PC-3 (cell line): Measurements from ENCODE around the gene ASB18. TPM values are rescaled to one million over a fixed set of nuclear protein-coding genes. Genes with fewer than 3 reads are reported as not detected.

Experiments
- ATAC-seq: fragments of 200-7000 bp; cut with Tn5 transposase; 2 replicates; pipeline ENCODE4 v1.9.1; 2020; ENCODE audit warnings: mild to moderate bottlenecking, moderate library complexity
- BruUV-seq: library from RNA; stranded (reverse); fragments of 400-500 nt; replicated peaks from 2 replicates; lab custom pipeline; 2021; lab: Mats Ljungman, UMichigan
- CTCF ChIA-PET: fragments of 300-600 bp; sonication (Branson Sonifier 250); formaldehyde crosslinking; loops from one replicate; lab custom pipeline; 2022; ENCODE audit warnings: antibody characterized with exemption; lab: Charles Lee
- POLR2A ChIA-PET: fragments of 300-600 bp; sonication (Branson Sonifier 250); formaldehyde crosslinking; loops from one replicate; lab custom pipeline; 2022; ENCODE audit warnings: antibody characterized with exemption; ENCODE audit not compliant: unreplicated experiment; lab: Charles Lee
- DNase-seq: peaks from one replicate; pipeline ENCODE4 v3.0.0-alpha.2; 2015
- H2AFZ ChIP-seq: fragments of 300-600 bp; sonication (generic); 2 replicates; pipeline ENCODE4 v1.6.0; 2016; ENCODE audit warnings: antibody characterized with exemption, low read length
- H3F3A ChIP-seq: fragments of 300-600 bp; sonication (generic); one replicate; pipeline ENCODE4 v1.6.0; 2017; ENCODE audit warnings: antibody characterized with exemption, low read length, control low read depth, mild to moderate bottlenecking; ENCODE audit not compliant: unreplicated experiment
- H3K27ac ChIP-seq: fragments of 300-600 bp; sonication (generic); 2 replicates; pipeline ENCODE4 v1.5.1; 2016; ENCODE audit warnings: mild to moderate bottlenecking, low read length
- H3K27me3 ChIP-seq: fragments of 300-600 bp; sonication (generic); 2 replicates; pipeline ENCODE4 v1.6.1; 2016; ENCODE audit warnings: low read length, mixed read lengths
- H3K36me3 ChIP-seq: fragments of 300-600 bp; sonication (generic); 2 replicates; pipeline ENCODE4 v1.6.1; 2016; ENCODE audit warnings: low read depth, mixed run types, low read length, mixed read lengths
- H3K4me1 ChIP-seq: fragments of 300-600 bp; sonication (generic); 2 replicates; pipeline ENCODE4 v1.5.1; 2016; ENCODE audit warnings: low read length; ENCODE audit not compliant: insufficient read depth
- H3K4me2 ChIP-seq: fragments of 300-600 bp; sonication (generic); 2 replicates; pipeline ENCODE4 v1.6.0; 2016; ENCODE audit warnings: low read length
- H3K4me3 ChIP-seq: fragments of 300-600 bp; sonication (generic); 2 replicates; pipeline ENCODE4 v1.5.1; 2016; ENCODE audit warnings: mild to moderate bottlenecking, low read length, mixed read lengths
- H3K79me2 ChIP-seq: fragments of 300-600 bp; sonication (generic); 2 replicates; pipeline ENCODE4 v1.6.1; 2017; ENCODE audit warnings: low read length, mixed read lengths
- H3K9ac ChIP-seq: fragments of 300-600 bp; sonication (generic); 2 replicates; pipeline ENCODE4 v1.6.0; 2016; ENCODE audit warnings: mild to moderate bottlenecking, low read length
- H3K9me2 ChIP-seq: fragments of 300-600 bp; sonication (generic); replicated peaks from 2 replicates; pipeline ENCODE4 v1.6.1; 2016; ENCODE audit warnings: mixed run types, low read length, mixed read lengths
- H3K9me3 ChIP-seq: fragments of 300-600 bp; sonication (generic); 2 replicates; pipeline ENCODE4 v1.6.1; 2016; ENCODE audit warnings: low read length, mixed read lengths
- H4K20me1 ChIP-seq: fragments of 300-600 bp; sonication (generic); 2 replicates; pipeline ENCODE4 v1.6.1; 2016; ENCODE audit warnings: low read length, mixed read lengths
- EZH2 ChIP-seq: fragments of 300-600 bp; sonication (generic); IDR thresholded peaks from one replicate; pipeline ENCODE4 v1.6.1; 2017; ENCODE audit warnings: antibody characterized with exemption, mild to moderate bottlenecking, low read length; ENCODE audit not compliant: unreplicated experiment
- EZH2phosphoT487 ChIP-seq: fragments of 300-600 bp; sonication (generic); IDR thresholded peaks from 2 replicates; pipeline ENCODE4 v1.6.1; 2018; ENCODE audit warnings: mild to moderate bottlenecking, antibody characterized with exemption, low read length, borderline replicate concordance
- intact Hi-C: fragments of 100-400 bp; cut with micrococcal nuclease; formaldehyde crosslinking; loops from 2 replicates; pipeline ENCODE4 v1.9.0; 2023
- total RNA-seq: library from RNA; depleted of rRNA; stranded (reverse); fragments of >200 nt; gene quantifications from 2 replicates; pipeline ENCODE4 v1.2.3, GENCODE V29; 2014
- TF ChIP-seq, protein P1 (sequence below): fragments of 300-600 bp; sonication (generic); conservative IDR thresholded peaks from 2 replicates; pipeline ENCODE4 v1.5.1; 2017; ENCODE audit warnings: antibody characterized with exemption, low read depth, mild to moderate bottlenecking, low read length

ASB18 gene
- total RNA-seq, 1 experiment from 2014 or later = 0.15 TPM

DNA sequence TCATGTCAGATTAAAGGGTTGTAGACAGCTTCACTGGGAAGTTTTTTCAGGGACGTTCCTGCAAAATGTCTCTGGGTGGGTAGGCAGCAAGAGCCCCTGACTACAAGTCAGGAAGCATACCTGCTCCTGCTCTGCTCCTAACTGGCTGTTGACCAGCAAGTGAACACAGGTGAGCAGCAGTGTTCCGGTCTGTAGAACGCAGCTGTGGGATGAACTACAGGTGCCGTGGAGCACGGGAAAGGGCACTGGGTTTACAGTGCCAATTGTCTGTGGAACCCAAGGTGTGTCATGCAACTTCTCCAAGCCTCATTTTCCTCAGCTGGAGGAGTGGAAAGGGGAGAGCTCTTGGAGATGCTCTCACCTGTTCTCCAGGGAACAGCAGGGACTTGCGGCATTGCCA lies 6.6 kb downstream of the ASB18 start:
- H3K4me1 ChIP-seq = no peaks in the 10 kb centered on the region
- no peak for TF ChIP-seq EZH2
- H3K4me3 ChIP-seq = no peak overlapping the region
- H3F3A ChIP-seq = no peaks in the 10 kb centered on the region
- POLR2A ChIA-PET = no interaction called here
- no peak overlapping the region for H3K9ac ChIP-seq
- H2AFZ ChIP-seq = no peak overlapping the region
- H3K4me2 ChIP-seq = no peak overlapping the region
- ATAC-seq (no peak), DNase-seq (no peak)
- intact Hi-C loops = no loop called here
- H3K79me2 ChIP-seq = no peaks in the 10 kb centered on the region
- CTCF ChIA-PET = no interaction called here
- H3K9me3 ChIP-seq = no peaks in the 10 kb centered on the region; the same call in 1 of the 2 replicates
- H3K27me3 ChIP-seq = no peaks in the 10 kb centered on the region
- BruUV-seq = no TSS peak
- H3K36me3 ChIP-seq = no peaks in the 10 kb centered on the region
- H4K20me1 ChIP-seq = no peaks in the 10 kb centered on the region
- no peak overlapping the region for H3K27ac ChIP-seq
- no peaks in the 10 kb centered on the region for H3K9me2 ChIP-seq

DNA sequence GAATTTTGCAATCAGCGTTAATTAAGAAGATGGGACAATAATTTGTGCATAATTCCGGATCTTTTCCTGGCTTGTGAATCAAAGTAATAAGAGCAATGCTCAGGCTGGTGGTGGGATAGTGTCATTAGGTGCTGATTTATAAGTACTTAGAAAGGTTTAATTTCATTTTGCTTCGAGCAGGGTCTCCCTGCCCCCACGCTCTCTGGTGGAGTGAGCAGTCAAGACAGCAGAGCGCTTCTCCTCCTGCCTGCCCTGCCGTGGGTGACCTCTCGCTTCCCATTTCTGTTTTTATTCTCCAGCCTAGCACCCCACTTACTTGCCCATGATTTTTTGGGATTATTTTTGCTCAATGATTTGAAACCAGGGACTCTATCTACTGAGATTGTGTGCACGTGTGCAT lies 7.1 kb downstream of the ASB18 start:
- H3K36me3 ChIP-seq = no peaks in the 10 kb centered on the region
- ChIA-PET POLR2A (no interaction called here), CTCF (no interaction called here)
- no peaks in the 10 kb centered on the region for H3K9me2 ChIP-seq
- no peaks in the 10 kb centered on the region for H3F3A ChIP-seq
- H3K9me3 ChIP-seq = no peaks in the 10 kb centered on the region; the same call in 1 of the 2 replicates
- BruUV-seq = no TSS peak
- no peak overlapping the region for H3K4me3 ChIP-seq
- H3K79me2 ChIP-seq = no peaks in the 10 kb centered on the region
- ATAC-seq = no peak
- H3K9ac ChIP-seq = no peak overlapping the region
- TF ChIP-seq, protein P1, sequence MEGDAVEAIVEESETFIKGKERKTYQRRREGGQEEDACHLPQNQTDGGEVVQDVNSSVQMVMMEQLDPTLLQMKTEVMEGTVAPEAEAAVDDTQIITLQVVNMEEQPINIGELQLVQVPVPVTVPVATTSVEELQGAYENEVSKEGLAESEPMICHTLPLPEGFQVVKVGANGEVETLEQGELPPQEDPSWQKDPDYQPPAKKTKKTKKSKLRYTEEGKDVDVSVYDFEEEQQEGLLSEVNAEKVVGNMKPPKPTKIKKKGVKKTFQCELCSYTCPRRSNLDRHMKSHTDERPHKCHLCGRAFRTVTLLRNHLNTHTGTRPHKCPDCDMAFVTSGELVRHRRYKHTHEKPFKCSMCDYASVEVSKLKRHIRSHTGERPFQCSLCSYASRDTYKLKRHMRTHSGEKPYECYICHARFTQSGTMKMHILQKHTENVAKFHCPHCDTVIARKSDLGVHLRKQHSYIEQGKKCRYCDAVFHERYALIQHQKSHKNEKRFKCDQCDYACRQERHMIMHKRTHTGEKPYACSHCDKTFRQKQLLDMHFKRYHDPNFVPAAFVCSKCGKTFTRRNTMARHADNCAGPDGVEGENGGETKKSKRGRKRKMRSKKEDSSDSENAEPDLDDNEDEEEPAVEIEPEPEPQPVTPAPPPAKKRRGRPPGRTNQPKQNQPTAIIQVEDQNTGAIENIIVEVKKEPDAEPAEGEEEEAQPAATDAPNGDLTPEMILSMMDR = no peak
- TF ChIP-seq EZH2phosphoT487 = no peak
- no peak for TF ChIP-seq EZH2
- no peak for DNase-seq
- no peaks in the 10 kb centered on the region for H3K27me3 ChIP-seq
- no peaks in the 10 kb centered on the region for H3K4me1 ChIP-seq
- no peak overlapping the region for H2AFZ ChIP-seq
- no peaks in the 10 kb centered on the region for H4K20me1 ChIP-seq
- intact Hi-C loops = no loop called here
- H3K27ac ChIP-seq = no peak overlapping the region
- no peak overlapping the region for H3K4me2 ChIP-seq

DNA sequence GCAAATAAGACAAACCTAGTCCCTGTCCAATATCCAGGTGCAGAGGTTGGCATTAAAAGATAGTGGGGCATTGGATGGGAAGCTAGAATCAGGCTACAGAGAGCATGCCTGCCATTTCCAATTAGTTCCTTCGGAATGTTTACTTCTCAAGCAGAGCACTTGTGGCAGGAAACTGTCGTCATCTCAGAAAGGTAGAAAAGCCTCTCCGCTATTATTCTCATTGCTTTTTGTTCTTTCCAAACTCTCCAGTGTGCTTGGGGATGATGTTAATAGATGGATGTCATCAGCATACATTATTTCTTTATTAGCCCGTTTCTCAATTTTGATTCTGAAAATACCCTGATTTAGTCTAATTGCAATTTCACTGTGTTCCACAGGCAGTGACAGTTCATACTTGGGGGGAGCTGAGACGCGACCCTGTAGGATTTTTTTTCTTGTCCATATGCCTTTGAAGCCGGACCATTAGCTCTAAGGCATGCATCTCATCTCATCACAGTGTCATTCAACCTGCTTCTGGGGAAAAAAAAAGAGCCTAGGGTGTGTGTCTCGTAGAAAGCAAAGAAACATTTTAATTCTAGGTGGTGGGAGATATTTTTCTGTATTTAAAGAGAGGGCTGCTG lies 7.7 kb downstream of the ASB18 start:
- intact Hi-C loops = no loop called here
- no peaks in the 10 kb centered on the region for H3K9me2 ChIP-seq
- POLR2A ChIA-PET = no interaction called here
- TF ChIP-seq, protein P1 = no peak
- TF ChIP-seq EZH2 = no peak
- TF ChIP-seq EZH2phosphoT487 = no peak
- no peaks in the 10 kb centered on the region for H3K79me2 ChIP-seq
- H3K9me3 ChIP-seq = no peaks in the 10 kb centered on the region
- no peak overlapping the region for H3K9ac ChIP-seq
- DNase-seq (no peak), ATAC-seq (no peak)
- no peaks in the 10 kb centered on the region for H3F3A ChIP-seq
- BruUV-seq = no TSS peak
- H3K27me3 ChIP-seq = no peaks in the 10 kb centered on the region
- H3K27ac ChIP-seq = no peak overlapping the region
- H3K4me1 ChIP-seq = no peaks in the 10 kb centered on the region
- CTCF ChIA-PET = no interaction called here
- H4K20me1 ChIP-seq = no peaks in the 10 kb centered on the region
- H3K4me3 ChIP-seq = no peak overlapping the region
- no peak overlapping the region for H3K4me2 ChIP-seq
- no peaks in the 10 kb centered on the region for H3K36me3 ChIP-seq
- no peak overlapping the region for H2AFZ ChIP-seq
